ENCODE measurements around the gene USP14. TPM values are rescaled to one million over a fixed set of nuclear protein-coding genes. Genes with fewer than 3 reads are reported as not detected.

Gene USP14
- total and polyA plus RNA-seq, 2 of the 8 experiments (the other 6 are each of a cell fraction or from before 2014, with no cell fraction given) = 14.8 to 91.1 TPM

GRCh38 chr18:155688-156087 is 2.7 kb upstream of the USP14 start (continued):
- TF ChIP-seq SUZ12 (IDR thresholded peaks at IDR 0.05; ENCODE audit: low read length) = no peak
- no peak for TF ChIP-seq MAX (IDR thresholded peaks at IDR 0.05)
